Adrenal gland (tissue), 12 donors: ENCODE results near the gene TRAK2. TPM values are rescaled to one million over a fixed set of nuclear protein-coding genes. Genes with fewer than 3 reads are reported as not detected.

Source experiments
- DNase-seq, 7 donors: peaks; one replicate each; pipeline ENCODE4 v3.0.0-alpha.2; 2019 to 2020
- H3K27ac ChIP-seq, 5 donors: fragments of 200-600 bp; sonication (generic) in 4 of 5; 1 replicate in 3 of 5; 2 replicates in 2 of 5; pipeline versions ENCODE4 v1.5.1 to v1.8.0; 2016 to 2020; ENCODE audit warnings: mild to moderate bottlenecking in 1 of 5
- H3K27me3 ChIP-seq: fragments of 200-600 bp; 2 replicates; pipeline ENCODE4 v1.8.0; 2021
- H3K36me3 ChIP-seq, 2 donors: fragments of 200-600 bp; replicated peaks in 1 of 2; 1 replicate in 1 of 2; 2 replicates in 1 of 2; pipeline versions ENCODE4 v1.5.1 to v1.8.0; 2018 to 2022
- H3K4me1 ChIP-seq, 2 donors: fragments of 200-600 bp; replicated peaks in 1 of 2; 1 replicate in 1 of 2; 2 replicates in 1 of 2; pipeline versions ENCODE4 v1.5.1 to v1.8.0; 2018 to 2021
- H3K4me3 ChIP-seq, 4 donors: fragments of 200-600 bp; sonication (generic) in 3 of 4; one replicate each; pipeline ENCODE4 v1.5.1; 2016 to 2018
- H3K9me3 ChIP-seq, 3 donors: fragments of 200-600 bp; sonication (generic) in 1 of 3; replicated peaks in 1 of 3; 1 replicate in 2 of 3; 2 replicates in 1 of 3; pipeline versions ENCODE4 v1.5.1 to v1.8.0; 2016 to 2021
- CTCF ChIP-seq, 6 experiments: fragments of 450-650 bp in 4 of 6; fragments of 200-600 bp in 2 of 6; sonication (generic) in 1 of 6; IDR thresholded peaks; 1 replicate in 5 of 6; 2 replicates in 1 of 6; pipeline versions ENCODE4 v1.5.1 to v1.8.0; 2016 to 2021; ENCODE audit warnings: antibody characterized with exemption in 6 of 6, mild to moderate bottlenecking in 2 of 6, moderate library complexity in 1 of 6
- POLR2A ChIP-seq, 2 donors: fragments of 450-650 bp; IDR thresholded peaks; one replicate each; pipeline ENCODE4 v1.6.1; 2017; ENCODE audit warnings: antibody characterized with exemption in 2 of 2, mild to moderate bottlenecking in 2 of 2, moderate library complexity in 1 of 2
- WGBS, 4 donors: extraction: QIAGEN DNeasy Blood & Tissue Kit in 2 of 4; methylation state at CpG; one replicate each; pipeline versions ENCODE4 v1.1.5 to v1.1.7; 2013 to 2017; 5-methylcytosine and 5-hydroxymethylcytosine counted together
- intact Hi-C, 2 donors: fragments of 100-400 bp; cut with DNase I; formaldehyde crosslinking; loops; one replicate each; pipeline versions ENCODE4 v1.14.1 to v1.15.0; 2022 to 2023
- polyA plus RNA-seq, 3 donors: library from polyadenylated mRNA; stranded (reverse); fragments of 200-250 nt in 2 of 3; fragments of 350-450 nt in 1 of 3; fragmentation: Illumina TruSeq in 1 of 3; extraction: RNeasy Lipid Tissue Mini Kit (QIAGEN cat#74804) in 1 of 3; gene quantifications; one replicate each; pipeline ENCODE4 v1.2.3, GENCODE V29; 2013 to 2014
- total RNA-seq, 9 donors: library from RNA; depleted of rRNA in 4 of 9; stranded (reverse); fragments of >200 nt in 4 of 9; fragments of 120-200 nt in 1 of 9; fragmentation: NEBNext Ultra II Directional in 1 of 9; extraction: Animal tissue kit (Norgen Biotek cat#: 25700) in 1 of 9; gene quantifications; one replicate each; pipeline versions ENCODE4 v1.1.0 to v1.2.4, GENCODE V29; 2013 to 2023
- donor health status: healthy with polysubstance abuse.
- donor health status: Bipolar disorder and iron deficiency.
- donor health status: DM: yes; HTN: yes; CAD: no.
- donor health status: DM: no; HTN: no; CAD: no.
- donor health status: DM: no; HTN: no; CAD: no.
- donor health status: DM: yes; HTN: yes; CAD: no.

TRAK2 gene
- total and polyA plus RNA-seq, 12 donors: 17.6 to 66.9 (median 41.6) TPM

GRCh38 chr2:201345625-201346213 is 105.5 kb downstream of the TRAK2 start:
- Histone ChIP-seq H3K27ac (no peak overlapping the region), H3K4me1 (no peaks in the 10 kb centered on the region), H3K9me3 (no peaks in the 10 kb centered on the region), H3K4me3 (no peak overlapping the region), H3K36me3 (no peaks in the 10 kb centered on the region), H3K27me3 (no peaks in the 10 kb centered on the region)
- DNase-seq: no peak
- intact Hi-C loops: no loop called here
- 87 to 91% (median 90%) methylated on average over 5 to 7 of the region's 7 CpGs for WGBS, 4 donors
- TF ChIP-seq CTCF (IDR thresholded peaks at IDR 0.05): no peak
- TF ChIP-seq POLR2A (IDR thresholded peaks at IDR 0.05): no peak

- intact Hi-C loops: no loop called here
- Histone ChIP-seq H3K4me1 (no peaks in the 10 kb centered on the region), H3K4me3 (no peak overlapping the region), H3K27me3 (no peaks in the 10 kb centered on the region), H3K36me3 (no peaks in the 10 kb centered on the region), H3K27ac (no peak overlapping the region), H3K9me3 (no peaks in the 10 kb centered on the region)
- TF ChIP-seq CTCF (IDR thresholded peaks at IDR 0.05) (no peak), POLR2A (IDR thresholded peaks at IDR 0.05) (no peak)
- DNase-seq: no peak
- 71 to 92% (median 86%) methylated on average over 1 of the region's 1 CpG for WGBS, 4 donors
Observed at GRCh38 chr2:201344663-201345366, 106.4 kb downstream of the TRAK2 start.

GRCh38 chr2:201343559-201343958 is 107.7 kb downstream of the TRAK2 start:
- TF ChIP-seq POLR2A (IDR thresholded peaks at IDR 0.05) (no peak), CTCF (IDR thresholded peaks at IDR 0.05) (no peak)
- H3K27me3 ChIP-seq: no peaks in the 10 kb centered on the region
- intact Hi-C loops: no loop called here
- H3K4me3 ChIP-seq: no peak overlapping the region
- no peaks in the 10 kb centered on the region for H3K36me3 ChIP-seq
- H3K4me1 ChIP-seq: no peaks in the 10 kb centered on the region
- no peak for DNase-seq
- no peaks in the 10 kb centered on the region for H3K9me3 ChIP-seq
- 93 to 100% (median 97%) methylated on average over 2 of the region's 2 CpGs for WGBS, 4 donors
- H3K27ac ChIP-seq: no peak overlapping the region

DNA sequence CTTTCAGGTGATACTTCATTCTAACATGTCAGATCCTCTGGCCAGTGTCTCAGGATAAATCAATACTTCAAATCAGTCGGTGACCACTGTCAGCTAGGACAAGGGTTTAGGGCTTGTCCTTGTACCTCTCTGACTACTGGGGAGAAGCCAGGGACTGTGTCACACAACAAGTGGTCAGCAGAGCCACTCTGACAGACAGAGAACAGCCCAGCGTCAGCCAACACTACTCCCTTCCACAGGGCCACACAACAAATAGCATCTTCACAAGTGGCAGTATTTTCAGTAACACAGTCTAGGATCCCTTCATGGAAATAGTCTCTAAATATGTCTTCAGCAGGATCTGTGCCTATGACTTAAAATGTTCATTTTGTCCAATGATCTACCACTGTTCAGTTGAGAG is 108.3 kb downstream of the TRAK2 start:
- TF ChIP-seq POLR2A (IDR thresholded peaks at IDR 0.05) (no peak), CTCF (IDR thresholded peaks at IDR 0.05) (no peak)
- no peak for DNase-seq
- H3K27ac ChIP-seq: no peak overlapping the region
- intact Hi-C loops: no loop called here
- WGBS, 4 donors: 80 to 92% (median 85%) methylated on average over 1 to 2 of the region's 2 CpGs
- no peaks in the 10 kb centered on the region for H3K27me3 ChIP-seq
- H3K4me3 ChIP-seq: no peak overlapping the region
- no peaks in the 10 kb centered on the region for H3K36me3 ChIP-seq
- H3K9me3 ChIP-seq: no peaks in the 10 kb centered on the region
- H3K4me1 ChIP-seq: no peaks in the 10 kb centered on the region
